Adrenal gland (tissue), 12 donors: ENCODE results near the gene ZNF672. TPM values are rescaled to one million over a fixed set of nuclear protein-coding genes. Genes with fewer than 3 reads are reported as not detected.
"Not testable (repeated sequence)": the region's sequence is repeated elsewhere in the genome, so short reads cannot be mapped to it uniquely, and the experiment has no call there.

Experiments
- DNase-seq, 7 donors: peaks; one replicate each; pipeline ENCODE4 v3.0.0-alpha.2; 2019 to 2020
- H3K27ac ChIP-seq, 5 donors: fragments of 200-600 bp; sonication (generic) in 4 of 5; 1 replicate in 3 of 5; 2 replicates in 2 of 5; pipeline versions ENCODE4 v1.5.1 to v1.8.0; 2016 to 2020; ENCODE audit warnings: mild to moderate bottlenecking in 1 of 5
- H3K27me3 ChIP-seq: fragments of 200-600 bp; 2 replicates; pipeline ENCODE4 v1.8.0; 2021
- H3K36me3 ChIP-seq, 2 donors: fragments of 200-600 bp; replicated peaks in 1 of 2; 1 replicate in 1 of 2; 2 replicates in 1 of 2; pipeline versions ENCODE4 v1.5.1 to v1.8.0; 2018 to 2022
- H3K4me1 ChIP-seq, 2 donors: fragments of 200-600 bp; replicated peaks in 1 of 2; 1 replicate in 1 of 2; 2 replicates in 1 of 2; pipeline versions ENCODE4 v1.5.1 to v1.8.0; 2018 to 2021
- H3K4me3 ChIP-seq, 4 donors: fragments of 200-600 bp; sonication (generic) in 3 of 4; one replicate each; pipeline ENCODE4 v1.5.1; 2016 to 2018
- H3K9me3 ChIP-seq, 3 donors: fragments of 200-600 bp; sonication (generic) in 1 of 3; replicated peaks in 1 of 3; 1 replicate in 2 of 3; 2 replicates in 1 of 3; pipeline versions ENCODE4 v1.5.1 to v1.8.0; 2016 to 2021
- CTCF ChIP-seq, 6 experiments: fragments of 450-650 bp in 4 of 6; fragments of 200-600 bp in 2 of 6; sonication (generic) in 1 of 6; IDR thresholded peaks; 1 replicate in 5 of 6; 2 replicates in 1 of 6; pipeline versions ENCODE4 v1.5.1 to v1.8.0; 2016 to 2021; ENCODE audit warnings: antibody characterized with exemption in 6 of 6, mild to moderate bottlenecking in 2 of 6, moderate library complexity in 1 of 6
- POLR2A ChIP-seq, 2 donors: fragments of 450-650 bp; IDR thresholded peaks; one replicate each; pipeline ENCODE4 v1.6.1; 2017; ENCODE audit warnings: antibody characterized with exemption in 2 of 2, mild to moderate bottlenecking in 2 of 2, moderate library complexity in 1 of 2
- WGBS, 4 donors: extraction: QIAGEN DNeasy Blood & Tissue Kit in 2 of 4; methylation state at CpG; one replicate each; pipeline versions ENCODE4 v1.1.5 to v1.1.7; 2013 to 2017; 5-methylcytosine and 5-hydroxymethylcytosine counted together
- intact Hi-C, 2 donors: fragments of 100-400 bp; cut with DNase I; formaldehyde crosslinking; loops; one replicate each; pipeline versions ENCODE4 v1.14.1 to v1.15.0; 2022 to 2023
- polyA plus RNA-seq, 3 donors: library from polyadenylated mRNA; stranded (reverse); fragments of 200-250 nt in 2 of 3; fragments of 350-450 nt in 1 of 3; fragmentation: Illumina TruSeq in 1 of 3; extraction: RNeasy Lipid Tissue Mini Kit (QIAGEN cat#74804) in 1 of 3; gene quantifications; one replicate each; pipeline ENCODE4 v1.2.3, GENCODE V29; 2013 to 2014
- total RNA-seq, 9 donors: library from RNA; depleted of rRNA in 4 of 9; stranded (reverse); fragments of >200 nt in 4 of 9; fragments of 120-200 nt in 1 of 9; fragmentation: NEBNext Ultra II Directional in 1 of 9; extraction: Animal tissue kit (Norgen Biotek cat#: 25700) in 1 of 9; gene quantifications; one replicate each; pipeline versions ENCODE4 v1.1.0 to v1.2.4, GENCODE V29; 2013 to 2023
- donor health status: healthy with polysubstance abuse.
- donor health status: Bipolar disorder and iron deficiency.
- donor health status: DM: yes; HTN: yes; CAD: no.
- donor health status: DM: no; HTN: no; CAD: no.
- donor health status: DM: no; HTN: no; CAD: no.
- donor health status: DM: yes; HTN: yes; CAD: no.

The ZNF672 gene
- total and polyA plus RNA-seq, 12 donors, result 9.5 to 47.5 (median 29.3) TPM

DNA sequence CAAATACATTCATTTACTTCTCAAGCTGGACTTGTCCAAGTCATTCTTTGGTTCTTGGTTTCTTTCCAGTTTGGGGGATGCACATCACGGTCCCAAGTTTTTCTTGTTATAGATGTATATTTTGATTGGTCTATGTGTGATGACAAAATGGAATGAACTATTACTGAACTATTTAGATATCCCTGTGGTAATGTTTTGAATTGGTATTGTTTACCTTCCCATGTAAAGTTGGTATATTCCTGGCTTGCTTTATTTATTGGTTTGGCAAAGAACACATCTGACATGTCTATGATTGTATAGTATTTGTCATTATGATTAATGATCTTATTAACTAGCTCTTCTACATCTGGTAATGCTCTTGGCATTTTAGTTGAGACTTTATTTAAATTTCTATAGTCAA lies 43.2 kb downstream of the ZNF672 start:
- no peaks in the 10 kb centered on the region for H3K9me3 ChIP-seq
- no peak overlapping the region for H3K27ac ChIP-seq
- intact Hi-C loops, result no loop called here
- no peak for TF ChIP-seq POLR2A (IDR thresholded peaks at IDR 0.05)
- TF ChIP-seq CTCF (IDR thresholded peaks at IDR 0.05), result no peak
- WGBS, 4 donors, result 76 to 85% (median 82%) methylated on average over 1 of the region's 1 CpG
- H3K36me3 ChIP-seq, result no peaks in the 10 kb centered on the region
- no peak for DNase-seq
- no peaks in the 10 kb centered on the region for H3K27me3 ChIP-seq
- no peaks in the 10 kb centered on the region for H3K4me1 ChIP-seq
- no peak overlapping the region for H3K4me3 ChIP-seq

DNA sequence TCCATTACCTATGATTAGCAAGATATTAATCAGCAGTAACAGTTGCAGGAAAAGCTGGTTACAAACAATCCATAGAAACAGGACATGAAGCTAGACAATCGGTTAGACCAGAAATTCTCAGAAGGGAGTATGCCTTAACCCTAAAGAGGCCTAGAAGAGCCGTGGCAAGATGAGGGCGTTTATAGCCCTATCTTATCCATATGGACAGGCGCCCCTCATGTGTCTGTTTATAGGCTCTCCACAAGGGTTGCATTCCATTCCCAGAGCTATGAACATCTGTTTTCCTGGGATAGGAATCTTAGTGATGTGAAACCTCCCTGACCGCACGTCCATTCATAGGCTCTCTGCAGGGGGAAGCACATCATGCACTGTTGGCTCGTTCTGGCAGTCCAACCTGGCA lies 44.4 kb downstream of the ZNF672 start:
- H3K27ac ChIP-seq, DNase-seq, H3K36me3 ChIP-seq, H3K27me3 ChIP-seq, intact Hi-C loops, H3K9me3 ChIP-seq, H3K4me3 ChIP-seq, H3K4me1 ChIP-seq: not testable (repeated sequence)
- 66 to 80% (median 75%) methylated on average over 6 to 7 of the region's 7 CpGs for WGBS, 4 donors

GRCh38 chr1:248884632-248885295 lies 46.7 kb downstream of the ZNF672 start:
- Histone ChIP-seq H3K27me3 (no peaks in the 10 kb centered on the region), H3K4me3 (no peak overlapping the region), H3K36me3 (no peaks in the 10 kb centered on the region), H3K27ac (no peak overlapping the region), H3K9me3 (no peaks in the 10 kb centered on the region), H3K4me1 (no peaks in the 10 kb centered on the region)
- WGBS, 4 donors, result 19 to 43% (median 30%) methylated on average over 1 of the region's 1 CpG
- TF ChIP-seq POLR2A (IDR thresholded peaks at IDR 0.05) (no peak), CTCF (IDR thresholded peaks at IDR 0.05) (no peak)
- intact Hi-C loops, result no loop called here
- no peak for DNase-seq

GRCh38 chr1:248885646-248886045 lies 47.6 kb downstream of the ZNF672 start:
- H3K4me1 ChIP-seq, result no peaks in the 10 kb centered on the region
- no peaks in the 10 kb centered on the region for H3K9me3 ChIP-seq
- H3K27ac ChIP-seq, result no peak overlapping the region
- DNase-seq, result no peak
- H3K27me3 ChIP-seq, result no peaks in the 10 kb centered on the region
- 76 to 95% (median 82%) methylated on average over 1 of the region's 1 CpG for WGBS, 4 donors
- H3K36me3 ChIP-seq, result no peaks in the 10 kb centered on the region
- intact Hi-C loops, result no loop called here
- H3K4me3 ChIP-seq, result no peak overlapping the region
- TF ChIP-seq POLR2A (IDR thresholded peaks at IDR 0.05) (no peak), CTCF (IDR thresholded peaks at IDR 0.05) (no peak)

GRCh38 chr1:248886237-248886895 lies 48.3 kb downstream of the ZNF672 start:
- Histone ChIP-seq H3K27ac (no peak overlapping the region), H3K36me3 (no peaks in the 10 kb centered on the region), H3K4me3 (no peak overlapping the region), H3K9me3 (no peaks in the 10 kb centered on the region), H3K4me1 (no peaks in the 10 kb centered on the region), H3K27me3 (no peaks in the 10 kb centered on the region)
- 21 to 41% (median 34%) methylated on average over 1 of the region's 1 CpG for WGBS, 4 donors
- TF ChIP-seq POLR2A (IDR thresholded peaks at IDR 0.05) (no peak), CTCF (IDR thresholded peaks at IDR 0.05) (no peak)
- DNase-seq, result no peak
- intact Hi-C loops, result no loop called here

GRCh38 chr1:248889914-248890243 lies 51.9 kb downstream of the ZNF672 start:
- H3K4me3 ChIP-seq, H3K36me3 ChIP-seq, H3K4me1 ChIP-seq, DNase-seq, H3K27me3 ChIP-seq, intact Hi-C loops, H3K9me3 ChIP-seq, H3K27ac ChIP-seq: not testable (repeated sequence)
- WGBS, 4 donors, result 82 to 93% (median 88%) methylated on average over 8 to 10 of the region's 10 CpGs
